OCI-LY3 (cell line): Measurements from ENCODE around the gene FKRP.

ENCODE experiments used
- H2AFZ ChIP-seq: fragments of 200-600, 300-600 bp; shearing (Covaris generic); 2 replicates; pipeline ENCODE4 v1.6.0; 2014; ENCODE audit warnings: antibody characterized with exemption, low read depth, low read length
- H3K27ac ChIP-seq: fragments of 200-600, 300-600 bp; sonication (generic); 2 replicates; pipeline ENCODE4 v1.5.1; 2014; ENCODE audit warnings: mild to moderate bottlenecking, low read length, moderate library complexity, mixed read lengths
- H3K27me3 ChIP-seq: fragments of 200-600, 300-600 bp; sonication (generic); 2 replicates; pipeline ENCODE4 v1.6.1; 2014; ENCODE audit warnings: low read depth, low read length, mixed read lengths
- H3K36me3 ChIP-seq: fragments of 200-600, 300-600 bp; sonication (generic); replicated peaks from 2 replicates; pipeline ENCODE3; 2014; ENCODE audit warnings: low read depth, low read length, mixed read lengths
- H3K4me1 ChIP-seq: fragments of 300-600, 200-600 bp; sonication (generic); 2 replicates; pipeline ENCODE4 v1.6.1; 2014; ENCODE audit warnings: low read length, mixed read lengths
- H3K4me2 ChIP-seq: fragments of 200-600, 300-600 bp; sonication (generic); 2 replicates; pipeline ENCODE4 v1.6.1; 2014; ENCODE audit warnings: low read length, mixed read lengths
- H3K4me3 ChIP-seq: fragments of 300-600, 200-600 bp; sonication (generic); 2 replicates; pipeline ENCODE4 v1.5.1; 2014; ENCODE audit warnings: antibody characterized with exemption, mild to moderate bottlenecking, low read length, moderate library complexity
- H3K79me2 ChIP-seq: fragments of 300-600, 200-600 bp; shearing (Covaris generic); 2 replicates; pipeline ENCODE4 v1.6.1; 2014; ENCODE audit warnings: mild to moderate bottlenecking, low read length, mixed read lengths
- H3K9ac ChIP-seq: fragments of 300-600, 200-600 bp; shearing (Covaris generic); 2 replicates; pipeline ENCODE4 v1.6.0; 2014; ENCODE audit warnings: mild to moderate bottlenecking, low read length, moderate library complexity
- H3K9me3 ChIP-seq: fragments of 200-600, 300-600 bp; shearing (Covaris generic); 2 replicates; pipeline ENCODE4 v1.6.1; 2014; ENCODE audit warnings: low read length, mixed read lengths; ENCODE audit not compliant: insufficient read depth
- H4K20me1 ChIP-seq: fragments of 200-600, 300-600 bp; sonication (generic); 2 replicates; pipeline ENCODE4 v1.6.1; 2016; ENCODE audit warnings: low read length, mixed read lengths; ENCODE audit not compliant: insufficient read depth
- CTCF ChIP-seq: fragments of 200-600, 300-600 bp; sonication (generic); IDR thresholded peaks from 2 replicates; pipeline ENCODE4 v1.5.1; 2014; ENCODE audit warnings: antibody characterized with exemption, low read length, low read depth
- EZH2phosphoT487 ChIP-seq: fragments of 200-600 bp; shearing (Covaris generic); IDR thresholded peaks from 2 replicates; pipeline ENCODE4 v1.6.1; 2018; ENCODE audit warnings: antibody characterized with exemption, mixed run types, low read depth

The FKRP gene

GRCh38 chr19:46785054-46785979, 39.5 kb downstream of the FKRP start:
- 0 out of 2 replicates have a peak, but pooled peaks cover 3% of the 10 kb centered on the region for H3K27me3 ChIP-seq
- peaks cover 59% of the 10 kb centered on the region for H3K36me3 ChIP-seq
- peak overlapping the region; percentile 89 for H3K4me3 ChIP-seq
- H3K9me3 ChIP-seq, result no peaks in the 10 kb centered on the region
- H4K20me1 ChIP-seq, result peaks cover 54% of the 10 kb centered on the region
- no peak for TF ChIP-seq CTCF
- TF ChIP-seq EZH2phosphoT487, result no peak
- H3K79me2 ChIP-seq, result peaks cover 79% of the 10 kb centered on the region
- peak overlapping the region; percentile 99 for H3K9ac ChIP-seq
- H2AFZ ChIP-seq, result no peak overlapping the region
- peaks cover 27% of the 10 kb centered on the region for H3K4me1 ChIP-seq
- peak overlapping the region; percentile 88 for H3K27ac ChIP-seq
- peak overlapping the region; percentile 82 for H3K4me2 ChIP-seq

GRCh38 chr19:46785980-46786235, 40.1 kb downstream of the FKRP start:
- Histone ChIP-seq H3K4me2 (peak overlapping the region; percentile 82), H3K27ac (peak overlapping the region; percentile 88), H3K9me3 (no peaks in the 10 kb centered on the region), H3K36me3 (peaks cover 58% of the 10 kb centered on the region), H4K20me1 (peaks cover 54% of the 10 kb centered on the region), H3K4me1 (peaks cover 27% of the 10 kb centered on the region), H3K9ac (peak overlapping the region; percentile 99), H2AFZ (no peak overlapping the region), H3K4me3 (peak overlapping the region; percentile 89), H3K27me3 (0 out of 2 replicates have a peak, but pooled peaks cover 3% of the 10 kb centered on the region), H3K79me2 (peaks cover 73% of the 10 kb centered on the region)
- TF ChIP-seq EZH2phosphoT487, result no peak
- TF ChIP-seq CTCF, result no peak

GRCh38 chr19:46786236-46787039, 40.6 kb downstream of the FKRP start:
- Histone ChIP-seq H3K79me2 (peaks cover 69% of the 10 kb centered on the region), H3K9ac (peak overlapping the region; percentile 99), H4K20me1 (peaks cover 51% of the 10 kb centered on the region), H3K4me2 (peak overlapping the region; percentile 82), H3K27ac (peak overlapping the region; percentile 88), H3K4me3 (peak overlapping the region; percentile 89), H3K36me3 (peaks cover 54% of the 10 kb centered on the region), H2AFZ (no peak overlapping the region), H3K27me3 (0 out of 2 replicates have a peak, but pooled peaks cover 3% of the 10 kb centered on the region), H3K9me3 (no peaks in the 10 kb centered on the region), H3K4me1 (peaks cover 27% of the 10 kb centered on the region)
- no peak for TF ChIP-seq EZH2phosphoT487
- no peak for TF ChIP-seq CTCF

GRCh38 chr19:46787040-46787330, 41.1 kb downstream of the FKRP start:
- H3K4me3 ChIP-seq, result peak overlapping the region; percentile 89
- H3K79me2 ChIP-seq, result peaks cover 64% of the 10 kb centered on the region
- peak overlapping the region; percentile 88 for H3K27ac ChIP-seq
- 0 out of 2 replicates have a peak, but pooled peaks cover 3% of the 10 kb centered on the region for H3K27me3 ChIP-seq
- H4K20me1 ChIP-seq, result peaks cover 45% of the 10 kb centered on the region
- no peaks in the 10 kb centered on the region for H3K9me3 ChIP-seq
- peaks cover 49% of the 10 kb centered on the region for H3K36me3 ChIP-seq
- H3K4me2 ChIP-seq, result peak overlapping the region; percentile 82
- H3K4me1 ChIP-seq, result peaks cover 27% of the 10 kb centered on the region
- H3K9ac ChIP-seq, result peak overlapping the region; percentile 99
- H2AFZ ChIP-seq, result no peak overlapping the region
- no peak for TF ChIP-seq CTCF
- no peak for TF ChIP-seq EZH2phosphoT487
